HEK293 (cell line): Measurements from ENCODE around the gene NPC1.

ENCODE experiments used
- CTCF ChIA-PET: fragments of 350-600 bp; formaldehyde crosslinking; extraction: SDS; loops from one replicate; lab custom pipeline; 2021; ENCODE audit warnings: antibody characterized with exemption; lab: Yijun Ruan, JAX
- POLR2A ChIA-PET: fragments of 300-600 bp; formaldehyde crosslinking; extraction: SDS; loops from one replicate; lab custom pipeline; 2020; ENCODE audit warnings: antibody characterized with exemption, inconsistent platforms; lab: Yijun Ruan, JAX
- H3K27ac ChIP-seq: fragments of 200-500 bp; sonication (Bioruptor generic); 2 replicates; pipeline ENCODE4 v1.5.1; 2014; ENCODE audit warnings: low read depth, low read length, control low read depth, inconsistent platforms; ENCODE audit errors: extremely low read depth
- H3K36me3 ChIP-seq, 2 experiments: fragments of 200-500 bp in 1 of 2; sonication (Bioruptor generic) in 1 of 2; 1 replicate in 1 of 2; 2 replicates in 1 of 2; pipeline ENCODE4 v1.5.1; 2014 to 2017; ENCODE audit warnings: inconsistent platforms in 2 of 2, low read length in 2 of 2; ENCODE audit not compliant: control insufficient read depth in 2 of 2, insufficient read depth in 1 of 2
- H3K4me1 ChIP-seq: fragments of 200-500 bp; sonication (Bioruptor generic); 2 replicates; pipeline ENCODE4 v1.5.1; 2014; ENCODE audit warnings: mild to moderate bottlenecking, low read length, inconsistent platforms; ENCODE audit not compliant: control insufficient read depth, insufficient read depth
- H3K4me3 ChIP-seq: 2 replicates; pipeline ENCODE4 v1.5.1; 2011; ENCODE audit warnings: low read depth, mild to moderate bottlenecking, control low read depth, low read length, moderate library complexity
- H3K9me3 ChIP-seq: fragments of 200-500 bp; sonication (Bioruptor generic); 2 replicates; pipeline ENCODE4 v1.5.1; 2014; ENCODE audit warnings: low read depth, low read length, inconsistent platforms; ENCODE audit not compliant: control insufficient read depth, insufficient read depth
- AEBP2 ChIP-seq: fragments of 450-650 bp; formaldehyde crosslinking; IDR thresholded peaks from 2 replicates; pipeline ENCODE4 v1.5.1; 2016; ENCODE audit warnings: missing biosample characterization, missing genetic modification characterization, borderline replicate concordance
- GLI2 ChIP-seq: fragments of 450-650 bp; formaldehyde crosslinking; IDR thresholded peaks from 2 replicates; pipeline ENCODE4; 2017; ENCODE audit warnings: missing biosample characterization, missing genetic modification characterization, low read depth, borderline replicate concordance
- GLI4 ChIP-seq: fragments of 450-650 bp; formaldehyde crosslinking; IDR thresholded peaks from 2 replicates; pipeline ENCODE4 v1.5.1; 2016; ENCODE audit warnings: missing biosample characterization, missing genetic modification characterization
- MYNN ChIP-seq: fragments of 450-650 bp; formaldehyde crosslinking; IDR thresholded peaks from 2 replicates; pipeline ENCODE4 v1.5.1; 2016; ENCODE audit warnings: missing biosample characterization, missing genetic modification characterization, borderline replicate concordance
- RBAK ChIP-seq: fragments of 450-650 bp; formaldehyde crosslinking; IDR thresholded peaks from 2 replicates; pipeline ENCODE4 v1.5.1; 2016; ENCODE audit warnings: missing biosample characterization, missing genetic modification characterization
- ZBTB48 ChIP-seq: fragments of 450-650 bp; formaldehyde crosslinking; IDR thresholded peaks from 2 replicates; pipeline ENCODE4 v1.5.1; 2016; ENCODE audit warnings: missing biosample characterization, missing genetic modification characterization
- ZNF16 ChIP-seq: fragments of 450-650 bp; formaldehyde crosslinking; IDR thresholded peaks from 2 replicates; pipeline ENCODE4 v1.5.1; 2016; ENCODE audit warnings: low read depth, missing biosample characterization, missing genetic modification characterization
- ZNF211 ChIP-seq: fragments of 450-650 bp; formaldehyde crosslinking; IDR thresholded peaks from 2 replicates; pipeline ENCODE4 v1.5.1; 2016; ENCODE audit warnings: low read depth, missing biosample characterization, missing genetic modification characterization
- ZNF239 ChIP-seq: fragments of 450-650 bp; formaldehyde crosslinking; IDR thresholded peaks from 2 replicates; pipeline ENCODE4 v1.5.1; 2016; ENCODE audit warnings: missing biosample characterization, missing genetic modification characterization
- ZNF274 ChIP-seq, 2 experiments: fragments of 200-500 bp in 1 of 2; fragments of 450-650 bp in 1 of 2; sonication (Bioruptor generic) in 1 of 2; formaldehyde crosslinking in 1 of 2; IDR thresholded peaks; 2 replicates each; pipeline versions ENCODE4 v1.5.1 to v1.6.1; 2014 to 2016; ENCODE audit warnings: borderline replicate concordance in 1 of 2, inconsistent platforms in 1 of 2, low read length in 1 of 2, missing biosample characterization in 1 of 2, missing genetic modification characterization in 1 of 2
- ZNF280C ChIP-seq: fragments of 450-650 bp; formaldehyde crosslinking; IDR thresholded peaks from 2 replicates; pipeline ENCODE4 v1.5.1; 2016; ENCODE audit warnings: missing biosample characterization, missing genetic modification characterization
- ZNF324 ChIP-seq: fragments of 450-650 bp; formaldehyde crosslinking; IDR thresholded peaks from 2 replicates; pipeline ENCODE4 v1.5.1; 2016; ENCODE audit warnings: missing biosample characterization, missing genetic modification characterization
- ZNF510 ChIP-seq: fragments of 450-650 bp; formaldehyde crosslinking; IDR thresholded peaks from 2 replicates; pipeline ENCODE4 v1.5.1; 2018; ENCODE audit warnings: mild to moderate bottlenecking, missing genetic modification characterization, missing biosample characterization; ENCODE audit not compliant: insufficient replicate concordance
- ZNF529 ChIP-seq: fragments of 450-650 bp; formaldehyde crosslinking; IDR thresholded peaks from 2 replicates; pipeline ENCODE4 v1.5.1; 2017; ENCODE audit warnings: missing genetic modification characterization, missing biosample characterization; ENCODE audit not compliant: insufficient replicate concordance
- ZNF558 ChIP-seq: fragments of 450-650 bp; formaldehyde crosslinking; IDR thresholded peaks from 2 replicates; pipeline ENCODE4 v1.5.1; 2016; ENCODE audit warnings: missing biosample characterization, missing genetic modification characterization
- ZNF560 ChIP-seq: fragments of 450-650 bp; formaldehyde crosslinking; IDR thresholded peaks from 2 replicates; pipeline ENCODE4 v1.5.1; 2017; ENCODE audit warnings: missing biosample characterization, missing genetic modification characterization, borderline replicate concordance
- ZNF596 ChIP-seq: fragments of 450-650 bp; IDR thresholded peaks from 2 replicates; pipeline ENCODE4 v1.5.0; 2018; ENCODE audit warnings: missing biosample characterization, mild to moderate bottlenecking, missing genetic modification characterization, moderate library complexity
- ZNF792 ChIP-seq: fragments of 450-650 bp; formaldehyde crosslinking; IDR thresholded peaks from 2 replicates; pipeline ENCODE4 v1.5.1; 2016; ENCODE audit warnings: missing biosample characterization, missing genetic modification characterization
- TF ChIP-seq, protein P1 (sequence below): fragments of 450-650 bp; formaldehyde crosslinking; IDR thresholded peaks from 2 replicates; pipeline ENCODE4; 2016; ENCODE audit warnings: missing biosample characterization, missing genetic modification characterization
- TF ChIP-seq, protein P2 (sequence below): fragments of 450-650 bp; formaldehyde crosslinking; IDR thresholded peaks from 2 replicates; pipeline ENCODE4 v1.5.1; 2016; ENCODE audit warnings: missing biosample characterization, missing genetic modification characterization
- TF ChIP-seq, protein P3 (sequence below): fragments of 450-650 bp; formaldehyde crosslinking; IDR thresholded peaks from 2 replicates; pipeline ENCODE4 v1.5.1; 2017; ENCODE audit warnings: missing biosample characterization, missing genetic modification characterization
- TF ChIP-seq, protein P4 (sequence below): fragments of 450-650 bp; formaldehyde crosslinking; IDR thresholded peaks from 2 replicates; pipeline ENCODE4 v1.5.1; 2017; ENCODE audit warnings: missing biosample characterization, missing genetic modification characterization

The NPC1 gene

GRCh38 chr18:23540867-23541266 lies 45.4 kb downstream of the NPC1 start:
- CTCF ChIA-PET = interaction anchor here (0.7 to 1.4 kb wide), 3 partner anchors 12 to 378 kb away, joined by 3 to 4 read pairs (median 3); no protein-coding TSS in a partner anchor
- no peaks in the 10 kb centered on the region for H3K9me3 ChIP-seq
- POLR2A ChIA-PET = no interaction called here
- H3K36me3 ChIP-seq = peaks cover 31 to 99% of the 10 kb centered on the region in 2 experiments
- no peak overlapping the region for H3K27ac ChIP-seq
- no peak overlapping the region for H3K4me3 ChIP-seq
- no peaks in the 10 kb centered on the region for H3K4me1 ChIP-seq
- TF ChIP-seq ZNF211 (tag by site-specific recombination) (no peak), ZNF16 (tag by site-specific recombination) (no peak), ZNF558 (tag by site-specific recombination) (no peak), ZNF239 (tag by site-specific recombination) (no peak), ZNF596 (tag by site-specific recombination) (no peak), ZNF280C (tag by site-specific recombination) (no peak)
- TF ChIP-seq, protein P1, sequence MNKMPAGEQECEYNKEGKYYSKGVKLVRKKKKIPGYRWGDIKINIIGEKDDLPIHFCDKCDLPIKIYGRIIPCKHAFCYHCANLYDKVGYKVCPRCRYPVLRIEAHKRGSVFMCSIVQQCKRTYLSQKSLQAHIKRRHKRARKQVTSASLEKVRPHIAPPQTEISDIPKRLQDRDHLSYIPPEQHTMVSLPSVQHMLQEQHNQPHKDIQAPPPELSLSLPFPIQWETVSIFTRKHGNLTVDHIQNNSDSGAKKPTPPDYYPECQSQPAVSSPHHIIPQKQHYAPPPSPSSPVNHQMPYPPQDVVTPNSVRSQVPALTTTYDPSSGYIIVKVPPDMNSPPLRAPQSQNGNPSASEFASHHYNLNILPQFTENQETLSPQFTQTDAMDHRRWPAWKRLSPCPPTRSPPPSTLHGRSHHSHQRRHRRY = no peak
- TF ChIP-seq, protein P2, sequence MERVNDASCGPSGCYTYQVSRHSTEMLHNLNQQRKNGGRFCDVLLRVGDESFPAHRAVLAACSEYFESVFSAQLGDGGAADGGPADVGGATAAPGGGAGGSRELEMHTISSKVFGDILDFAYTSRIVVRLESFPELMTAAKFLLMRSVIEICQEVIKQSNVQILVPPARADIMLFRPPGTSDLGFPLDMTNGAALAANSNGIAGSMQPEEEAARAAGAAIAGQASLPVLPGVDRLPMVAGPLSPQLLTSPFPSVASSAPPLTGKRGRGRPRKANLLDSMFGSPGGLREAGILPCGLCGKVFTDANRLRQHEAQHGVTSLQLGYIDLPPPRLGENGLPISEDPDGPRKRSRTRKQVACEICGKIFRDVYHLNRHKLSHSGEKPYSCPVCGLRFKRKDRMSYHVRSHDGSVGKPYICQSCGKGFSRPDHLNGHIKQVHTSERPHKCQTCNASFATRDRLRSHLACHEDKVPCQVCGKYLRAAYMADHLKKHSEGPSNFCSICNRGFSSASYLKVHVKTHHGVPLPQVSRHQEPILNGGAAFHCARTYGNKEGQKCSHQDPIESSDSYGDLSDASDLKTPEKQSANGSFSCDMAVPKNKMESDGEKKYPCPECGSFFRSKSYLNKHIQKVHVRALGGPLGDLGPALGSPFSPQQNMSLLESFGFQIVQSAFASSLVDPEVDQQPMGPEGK (tag by site-specific recombination) = no peak
- TF ChIP-seq, protein P3, sequence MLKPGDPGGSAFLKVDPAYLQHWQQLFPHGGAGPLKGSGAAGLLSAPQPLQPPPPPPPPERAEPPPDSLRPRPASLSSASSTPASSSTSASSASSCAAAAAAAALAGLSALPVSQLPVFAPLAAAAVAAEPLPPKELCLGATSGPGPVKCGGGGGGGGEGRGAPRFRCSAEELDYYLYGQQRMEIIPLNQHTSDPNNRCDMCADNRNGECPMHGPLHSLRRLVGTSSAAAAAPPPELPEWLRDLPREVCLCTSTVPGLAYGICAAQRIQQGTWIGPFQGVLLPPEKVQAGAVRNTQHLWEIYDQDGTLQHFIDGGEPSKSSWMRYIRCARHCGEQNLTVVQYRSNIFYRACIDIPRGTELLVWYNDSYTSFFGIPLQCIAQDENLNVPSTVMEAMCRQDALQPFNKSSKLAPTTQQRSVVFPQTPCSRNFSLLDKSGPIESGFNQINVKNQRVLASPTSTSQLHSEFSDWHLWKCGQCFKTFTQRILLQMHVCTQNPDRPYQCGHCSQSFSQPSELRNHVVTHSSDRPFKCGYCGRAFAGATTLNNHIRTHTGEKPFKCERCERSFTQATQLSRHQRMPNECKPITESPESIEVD (tag by site-specific recombination) = no peak
- TF ChIP-seq, protein P4, sequence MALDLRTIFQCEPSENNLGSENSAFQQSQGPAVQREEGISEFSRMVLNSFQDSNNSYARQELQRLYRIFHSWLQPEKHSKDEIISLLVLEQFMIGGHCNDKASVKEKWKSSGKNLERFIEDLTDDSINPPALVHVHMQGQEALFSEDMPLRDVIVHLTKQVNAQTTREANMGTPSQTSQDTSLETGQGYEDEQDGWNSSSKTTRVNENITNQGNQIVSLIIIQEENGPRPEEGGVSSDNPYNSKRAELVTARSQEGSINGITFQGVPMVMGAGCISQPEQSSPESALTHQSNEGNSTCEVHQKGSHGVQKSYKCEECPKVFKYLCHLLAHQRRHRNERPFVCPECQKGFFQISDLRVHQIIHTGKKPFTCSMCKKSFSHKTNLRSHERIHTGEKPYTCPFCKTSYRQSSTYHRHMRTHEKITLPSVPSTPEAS (tag by site-specific recombination) = no peak

DNA sequence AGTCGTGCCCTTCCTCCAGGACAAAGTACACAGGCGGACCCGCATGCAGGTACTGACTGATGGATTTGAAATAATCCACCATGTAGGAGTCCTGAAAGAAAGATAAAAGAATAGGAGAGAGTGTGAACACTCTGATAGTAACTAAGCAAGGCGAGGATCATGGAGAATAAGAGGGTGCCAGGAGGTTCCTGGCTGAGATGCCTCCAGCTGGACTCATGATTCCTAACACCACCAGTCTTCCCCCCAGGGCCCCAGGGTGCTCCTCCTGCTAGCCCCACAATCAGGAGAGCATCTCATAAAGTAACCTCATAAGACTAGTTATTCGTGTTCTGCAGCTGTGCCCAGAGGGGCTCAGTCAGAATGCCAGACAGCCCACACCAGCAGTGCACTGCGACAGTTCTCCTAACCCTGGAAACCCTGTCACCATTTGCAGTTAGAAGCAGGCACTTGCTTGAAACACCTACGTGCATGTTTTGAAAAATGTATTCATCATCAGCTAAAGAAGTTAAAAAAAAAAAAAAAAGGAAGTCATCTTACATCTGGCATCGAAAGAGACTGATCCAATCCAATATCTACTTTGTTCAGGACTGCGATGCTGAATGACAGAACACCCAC lies 46.3 kb downstream of the NPC1 start:
- Histone ChIP-seq H3K4me3 (no peak overlapping the region), H3K4me1 (no peaks in the 10 kb centered on the region), H3K9me3 (no peaks in the 10 kb centered on the region), H3K36me3 (peaks cover 27 to 99% of the 10 kb centered on the region in 2 experiments), H3K27ac (no peak overlapping the region)
- POLR2A ChIA-PET = no interaction called here
- no peak for TF ChIP-seq ZNF560 (tag by site-specific recombination)
- TF ChIP-seq ZNF529 = no peak
- TF ChIP-seq ZNF274 (IDR thresholded peaks at IDR 0.05; ENCODE audit: low read length) = no peak
- TF ChIP-seq ZNF274 (tag by site-specific recombination; IDR thresholded peaks at IDR 0.05; ENCODE audit: borderline replicate concordance) = no peak
- no peak for TF ChIP-seq ZNF324 (tag by site-specific recombination)
- TF ChIP-seq AEBP2 (tag by site-specific recombination) = no peak
- no peak for TF ChIP-seq ZNF792 (tag by site-specific recombination)
- TF ChIP-seq ZBTB48 (tag by site-specific recombination) = no peak
- TF ChIP-seq GLI4 = no peak
- no peak for TF ChIP-seq GLI2
- TF ChIP-seq RBAK (tag by site-specific recombination) = no peak
- no peak for TF ChIP-seq ZNF510 (tag by site-specific recombination)
- no peak for TF ChIP-seq MYNN (tag by site-specific recombination)
- CTCF ChIA-PET = interaction anchor here (0.5 to 1.4 kb wide), 2 partner anchors 219 to 378 kb away, joined by 3 to 4 read pairs; no protein-coding TSS in a partner anchor
